Muscle of back (tissue), 11 donors: ENCODE measurements around the gene VSIG10L. TPM values are rescaled to one million over a fixed set of nuclear protein-coding genes. Genes with fewer than 3 reads are reported as not detected.

Experiments used
- DNase-seq, 3 donors: peaks; one replicate each; pipeline versions ENCODE4 v3.0.0 to v3.0.0-alpha.2; 2013
- polyA plus RNA-seq, 10 donors: library from polyadenylated mRNA; unstranded; fragments of 120-200 nt; gene quantifications; one replicate each; pipeline ENCODE4 v1.2.1, GENCODE V29; 2013; ENCODE audit not compliant: insufficient read length in 10 of 10

VSIG10L gene
- polyA plus RNA-seq, 10 donors, result 0.99 to 1.7 (median 1.2) TPM

GRCh38 chr19:51365965-51366388 is 24.0 kb upstream of the VSIG10L start, which contains the start of gene ETFB:
Gene ETFB, minus strand, starts transcription at chr19:51366388. Its CDS starts 62 bp downstream, at chr19:51366326.
- DNase-seq, result no peak

DNA sequence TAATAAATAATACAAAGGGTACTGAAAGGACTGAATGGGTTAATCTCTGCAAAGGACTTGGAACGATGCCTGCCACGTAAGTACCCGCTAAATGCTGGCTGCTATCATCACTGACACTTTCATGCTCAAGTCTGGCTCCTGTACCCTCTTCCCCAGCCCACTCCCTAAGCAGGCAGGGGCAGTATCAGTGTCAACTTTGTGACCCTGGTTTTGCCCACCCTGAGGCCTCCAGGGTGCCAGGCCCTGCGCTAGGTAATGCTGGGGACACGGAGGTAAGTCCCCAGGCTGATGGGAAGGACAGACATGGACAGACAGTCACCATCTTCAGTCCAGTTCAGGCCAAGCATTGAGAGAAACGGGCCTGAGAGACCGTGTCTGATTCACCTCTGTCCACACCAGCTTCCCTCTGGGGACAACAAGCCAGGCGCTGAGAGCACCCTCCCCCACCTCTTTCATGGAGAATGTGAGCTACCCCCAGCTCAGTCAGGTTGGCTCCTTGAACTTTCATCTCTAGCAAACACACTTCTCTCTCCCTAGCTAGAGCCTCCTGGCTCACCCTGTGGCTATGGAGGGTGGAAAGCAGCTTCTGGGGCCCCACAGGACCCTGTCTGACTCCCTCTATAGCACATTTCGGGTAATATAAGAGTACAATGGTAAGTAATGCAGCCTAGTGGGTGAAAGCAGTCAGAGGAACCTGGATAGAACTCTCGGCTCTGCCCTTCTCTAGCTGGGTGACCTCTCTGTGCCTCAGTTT is 23.4 kb upstream of the VSIG10L start:
- peak; percentile 14 to 55 (median 15) for DNase-seq

DNA sequence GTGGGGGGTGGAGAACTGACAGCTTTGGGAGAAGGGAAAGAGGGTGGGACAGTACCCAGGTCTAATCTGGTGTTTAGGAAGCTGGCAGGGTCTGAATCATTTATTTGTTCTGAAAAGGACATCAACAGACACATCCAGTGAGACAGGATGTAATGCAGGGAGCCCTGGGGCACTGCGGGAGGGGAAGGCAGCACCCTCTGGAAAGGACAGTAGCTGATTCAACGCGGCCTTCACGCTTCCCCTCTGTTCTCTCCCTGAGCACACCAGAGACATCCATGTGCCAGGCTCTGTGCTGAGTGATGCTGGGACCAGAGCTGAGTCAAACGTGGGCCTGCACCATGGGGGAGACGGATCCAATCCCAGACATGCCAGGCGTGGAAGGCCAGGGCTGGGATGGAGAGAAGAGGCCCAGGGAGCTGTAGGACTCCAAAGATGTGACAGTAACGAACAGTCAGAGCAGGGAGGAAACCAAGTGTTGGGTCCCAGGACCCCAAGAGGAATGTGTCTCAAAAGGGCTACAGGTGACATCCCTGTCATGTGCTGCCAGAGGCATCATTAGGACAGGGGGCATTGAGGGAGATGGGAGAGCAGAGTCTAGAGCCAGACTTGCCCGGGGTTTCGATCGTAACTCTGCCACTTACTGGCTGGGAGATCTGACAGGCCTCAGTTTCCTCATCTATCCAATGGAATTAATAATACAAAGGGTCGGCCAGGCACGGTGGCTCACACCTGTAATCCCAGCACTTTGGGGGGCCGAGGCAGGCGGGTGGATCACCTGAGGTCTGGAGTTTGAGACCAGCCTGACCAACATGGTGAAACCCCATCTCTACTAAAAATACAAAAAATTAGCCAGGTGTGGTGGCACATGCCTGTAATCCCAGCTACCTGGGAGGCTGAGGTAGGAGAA is 22.5 kb upstream of the VSIG10L start:
- DNase-seq, result no peak

GRCh38 chr19:51361239-51361638 is 19.3 kb upstream of the VSIG10L start:
- no peak for DNase-seq

DNA sequence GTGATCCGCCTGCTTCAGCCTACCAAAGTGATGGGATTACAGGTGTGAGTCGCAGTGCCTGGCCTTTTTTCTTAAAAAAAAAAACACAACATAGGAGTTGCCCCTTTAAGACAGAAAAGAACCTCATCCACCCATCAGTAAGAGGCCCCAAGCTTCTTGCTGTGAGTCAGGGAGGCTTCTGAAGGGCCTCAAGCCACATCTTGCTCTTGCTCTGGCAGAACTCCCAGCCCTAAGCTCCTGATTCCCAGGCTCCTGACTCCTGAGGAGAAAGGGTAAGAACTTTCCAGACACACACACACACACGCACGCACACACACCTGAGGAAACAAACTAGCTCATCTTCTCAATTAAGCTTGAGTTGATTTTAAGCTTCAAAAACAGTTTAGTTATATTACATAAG is 17.4 kb upstream of the VSIG10L start:
- peak; percentile 36 to 71 (median 63) for DNase-seq

DNA sequence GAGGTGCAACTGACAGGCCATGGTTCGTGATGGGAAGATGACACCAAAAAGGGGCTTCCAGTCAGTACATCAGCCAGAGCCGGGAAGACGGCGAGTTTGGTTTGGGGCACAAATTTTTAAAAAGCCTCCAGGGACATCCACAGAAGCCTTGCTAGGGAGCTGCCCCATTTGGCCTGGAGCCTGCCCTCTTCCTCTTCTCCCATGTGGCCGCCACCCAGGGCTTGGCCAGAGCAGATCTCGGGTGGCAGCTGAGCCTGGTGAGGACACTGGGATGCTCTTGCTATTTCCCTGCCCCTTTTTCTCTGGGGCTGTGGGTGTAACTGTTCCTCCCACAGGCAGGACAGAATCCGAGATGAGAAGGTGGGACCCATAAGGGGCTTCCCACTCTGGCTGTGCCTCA is 16.0 kb upstream of the VSIG10L start:
- DNase-seq, result no peak

- DNase-seq, result no peak
These were observed 14.3 kb upstream of the VSIG10L start for GRCh38 chr19:51356159-51356801.

DNA sequence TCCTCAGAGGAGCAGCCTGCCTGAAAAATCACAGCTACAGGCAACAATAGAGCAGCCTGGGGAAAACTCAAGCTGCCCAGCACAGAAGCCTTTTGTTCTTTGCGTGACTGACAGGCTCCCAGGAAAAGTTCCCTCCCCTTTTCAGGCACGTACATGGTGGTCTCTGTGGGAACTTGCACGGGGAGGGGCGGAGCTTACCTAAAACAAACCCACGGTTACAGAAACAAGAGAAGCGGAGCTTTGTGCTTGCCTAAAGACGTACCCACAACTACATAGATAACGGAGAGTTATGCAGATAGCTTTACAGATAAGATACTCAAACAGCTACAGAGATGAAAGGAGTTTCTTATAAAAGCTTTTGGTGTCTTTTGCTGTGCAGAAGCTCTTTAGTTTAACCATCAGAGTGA is 12.8 kb upstream of the VSIG10L start:
- DNase-seq, result no peak

GRCh38 chr19:51354103-51354741 is 12.3 kb upstream of the VSIG10L start:
- no peak for DNase-seq

DNA sequence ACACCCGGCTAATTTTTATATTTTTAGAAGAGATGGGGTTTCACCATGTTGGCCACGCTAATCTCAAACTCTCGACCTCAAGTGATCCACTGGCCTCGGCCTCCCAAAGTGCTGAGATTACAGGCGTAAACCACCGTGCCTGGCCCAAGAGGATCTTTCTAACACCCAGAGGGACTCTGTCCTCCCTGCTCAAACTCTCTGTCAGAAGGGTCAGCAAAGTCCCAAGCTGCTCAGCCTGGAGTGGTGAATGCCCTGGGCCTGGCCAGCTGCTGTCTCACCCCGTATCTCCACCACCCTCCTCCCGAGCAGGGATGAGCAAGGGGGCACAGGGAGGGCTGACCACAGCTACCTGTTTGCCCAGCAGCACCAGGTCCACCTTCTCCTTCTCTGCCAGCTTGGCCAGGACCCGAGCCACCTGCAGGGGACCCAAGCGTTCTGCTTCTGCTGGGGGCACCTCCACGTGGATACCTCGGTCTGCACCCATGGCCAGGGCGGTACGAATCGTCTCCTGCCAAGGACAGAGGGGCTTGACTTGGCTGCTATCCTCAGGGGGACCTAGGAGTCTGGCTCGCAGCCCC is 10.9 kb upstream of the VSIG10L start:
- no peak for DNase-seq

DNA sequence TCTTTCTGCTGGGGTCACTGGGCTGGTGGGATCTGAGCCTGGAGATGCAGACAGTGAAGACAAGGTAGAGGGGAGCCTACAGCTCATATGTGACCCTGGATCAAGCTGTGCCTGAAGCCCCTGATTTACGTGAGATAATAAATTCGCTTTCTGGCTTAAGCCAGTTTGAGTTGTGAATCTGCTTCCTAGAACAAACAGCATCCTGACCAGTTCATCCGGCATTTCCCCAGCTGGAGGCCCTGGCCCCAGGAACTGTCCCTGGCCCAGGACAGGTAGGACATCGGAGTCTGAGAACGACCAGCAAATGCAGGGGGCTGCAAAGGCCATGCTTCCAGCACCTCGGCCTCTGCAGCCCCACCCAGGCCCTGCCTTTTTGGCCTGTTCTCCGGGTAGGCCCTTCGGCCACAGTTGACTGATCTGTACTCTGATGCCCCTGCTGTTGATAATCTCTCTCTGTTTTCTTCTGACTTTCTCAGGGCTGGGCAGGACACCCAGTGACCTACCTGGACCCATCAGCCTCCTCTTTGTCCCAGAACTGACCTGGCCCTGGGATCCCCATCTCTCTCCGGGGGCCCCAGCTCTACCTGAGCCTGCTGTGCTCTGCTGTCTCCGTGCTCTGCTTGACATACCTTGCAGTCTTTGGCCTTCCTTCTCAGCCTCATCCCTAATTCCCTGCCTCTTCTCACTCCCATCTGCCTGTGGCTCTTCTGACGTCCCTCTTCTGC is 9.5 kb upstream of the VSIG10L start:
- DNase-seq, result no peak

DNA sequence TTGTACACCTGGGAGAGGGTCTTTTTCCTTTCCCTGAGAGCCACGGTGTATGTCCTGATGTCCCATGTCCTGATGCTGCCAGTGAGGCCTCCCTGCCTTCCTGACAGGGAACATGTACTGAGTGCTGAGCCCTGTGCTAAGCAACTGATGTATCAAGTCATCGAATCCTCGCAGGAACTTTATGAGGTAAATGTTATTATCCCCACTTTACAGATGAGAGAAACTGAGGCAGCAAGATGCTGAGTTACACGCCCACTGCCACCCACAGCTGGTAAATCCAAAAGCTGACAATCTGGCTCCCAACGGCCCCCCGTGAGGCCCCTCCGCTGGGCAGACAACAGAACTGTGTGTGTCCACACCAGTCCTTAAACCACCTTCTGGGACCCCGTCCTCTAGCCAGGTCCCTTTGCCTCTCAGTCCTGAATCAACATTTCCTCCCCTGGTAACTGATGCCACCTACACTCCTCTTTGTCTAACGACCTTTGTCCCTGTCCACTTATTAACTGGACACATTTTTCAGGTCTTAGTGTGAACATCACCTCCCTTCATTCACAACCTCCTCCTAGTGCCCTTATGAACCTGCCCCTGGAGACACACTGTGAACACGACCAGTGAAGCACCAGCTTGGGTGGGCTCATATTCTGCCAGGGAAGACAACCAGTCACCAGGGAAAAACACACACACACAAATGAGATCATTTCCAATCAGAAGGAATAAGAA is 5.4 kb upstream of the VSIG10L start:
- DNase-seq, result no peak

- no peak for DNase-seq
These were observed 4.8 kb upstream of the VSIG10L start for GRCh38 chr19:51346742-51347141.

DNA sequence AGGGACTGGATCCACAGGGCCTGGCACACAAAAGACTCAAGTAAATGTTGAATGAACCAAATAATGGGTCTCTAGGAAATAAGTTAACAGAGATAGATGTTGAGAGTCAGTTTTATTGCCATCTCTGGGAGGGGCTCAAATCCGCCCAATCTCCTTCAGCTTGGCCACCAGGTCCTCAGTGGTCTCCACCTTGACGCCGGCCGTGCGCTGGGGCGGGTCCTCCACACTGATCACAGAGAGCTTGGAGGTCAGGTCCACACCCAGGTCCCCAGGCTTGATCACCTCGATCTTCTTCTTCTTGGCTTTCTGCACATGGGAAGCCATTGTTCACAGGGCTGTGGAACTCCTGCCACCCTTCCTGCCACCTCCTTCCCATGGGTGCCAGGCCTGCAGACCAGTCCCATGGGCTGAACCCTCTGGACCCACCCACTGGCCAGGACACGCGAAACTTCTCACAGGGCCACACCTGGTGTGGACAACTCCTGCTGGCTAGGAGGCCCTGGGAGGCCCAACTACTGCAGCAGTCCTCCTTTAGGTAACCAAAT is 3.2 kb upstream of the VSIG10L start:
- DNase-seq, result no peak

GRCh38 chr19:51342631-51343569 is 961 bp upstream of the VSIG10L start:
- DNase-seq, result no peak

DNA sequence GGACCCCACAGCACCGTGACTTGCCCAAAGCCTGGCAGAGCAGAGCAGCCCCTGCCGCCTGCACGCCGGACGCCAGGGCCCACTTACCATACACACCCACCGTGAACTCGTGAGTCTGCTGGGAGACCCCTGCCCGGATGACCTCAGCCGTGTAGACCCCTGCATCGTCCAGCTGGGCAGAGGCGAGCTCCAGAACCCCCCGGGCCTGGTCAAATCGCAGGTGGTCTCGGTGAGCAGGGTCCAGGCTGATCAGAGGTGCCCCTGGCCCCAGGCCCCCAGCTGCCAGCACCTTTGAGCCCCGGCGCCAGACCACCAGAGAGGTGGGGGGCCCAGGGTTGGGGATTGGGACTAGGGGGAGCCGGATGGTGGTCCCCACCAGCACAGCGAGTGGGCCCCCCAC is 873 bp downstream of the VSIG10L start:
- DNase-seq, result no peak

GRCh38 chr19:51339687-51340656 is 2.0 kb downstream of the VSIG10L start:
- peak; percentile 83 to 94 (median 91) for DNase-seq
